Vagina (tissue), 2 donors: ENCODE results near the gene VSTM2B. TPM values are rescaled to one million over a fixed set of nuclear protein-coding genes. Genes with fewer than 3 reads are reported as not detected.

Experiments used
- DNase-seq, 2 donors: peaks; one replicate each; pipeline ENCODE4 v3.0.0-alpha.2; 2017; ENCODE audit errors: extremely low spot score in 2 of 2
- H3K27ac ChIP-seq: fragments of 200-600 bp; sonication (generic); one replicate; pipeline ENCODE4 v1.5.1; 2019
- H3K27me3 ChIP-seq: fragments of 200-600 bp; sonication (generic); one replicate; pipeline ENCODE4 v1.5.1; 2019
- H3K36me3 ChIP-seq, 2 donors: fragments of 200-600 bp; sonication (generic); one replicate each; pipeline ENCODE4 v1.5.1; 2017 to 2019
- H3K4me1 ChIP-seq: fragments of 200-600 bp; sonication (generic); one replicate; pipeline ENCODE4 v1.5.1; 2019
- H3K4me3 ChIP-seq, 2 donors: fragments of 200-600 bp; sonication (generic); 1 replicate in 1 of 2; 2 replicates in 1 of 2; pipeline ENCODE4 v1.5.1; 2016 to 2019
- H3K9me3 ChIP-seq: fragments of 200-600 bp; sonication (generic); one replicate; pipeline ENCODE4 v1.5.1; 2019
- POLR2A ChIP-seq, 2 donors: fragments of 450-650 bp; IDR thresholded peaks; one replicate each; pipeline ENCODE4 v1.6.1; 2017; ENCODE audit warnings: antibody characterized with exemption in 2 of 2, mild to moderate bottlenecking in 2 of 2, moderate library complexity in 2 of 2
- POLR2AphosphoS5 ChIP-seq, 2 donors: sonication (generic); formaldehyde crosslinking; IDR thresholded peaks; one replicate each; pipeline ENCODE4 v1.9.0; 2017; ENCODE audit warnings: antibody characterized with exemption in 2 of 2, mild to moderate bottlenecking in 2 of 2, low read depth in 1 of 2; ENCODE audit not compliant: insufficient read depth in 1 of 2
- intact Hi-C: fragments of 100-400 bp; cut with DNase I; formaldehyde crosslinking; loops from one replicate; pipeline ENCODE4 v1.15.1; 2023
- total RNA-seq: library from RNA; depleted of rRNA; stranded (reverse); fragments of >200 nt; gene quantifications from one replicate; pipeline ENCODE4 v1.2.3, GENCODE V29; 2016
- TF ChIP-seq, protein P1 (sequence below), 3 experiments: fragments of 450-650 bp in 2 of 3; fragments of 200-600 bp in 1 of 3; sonication (generic) in 1 of 3; IDR thresholded peaks; one replicate each; pipeline ENCODE4 v1.5.1; 2017 to 2019; ENCODE audit warnings: antibody characterized with exemption in 3 of 3, mild to moderate bottlenecking in 2 of 3, moderate library complexity in 2 of 3

Gene VSTM2B
- total RNA-seq, 1 donor from 2014 or later: 0.98 TPM

DNA sequence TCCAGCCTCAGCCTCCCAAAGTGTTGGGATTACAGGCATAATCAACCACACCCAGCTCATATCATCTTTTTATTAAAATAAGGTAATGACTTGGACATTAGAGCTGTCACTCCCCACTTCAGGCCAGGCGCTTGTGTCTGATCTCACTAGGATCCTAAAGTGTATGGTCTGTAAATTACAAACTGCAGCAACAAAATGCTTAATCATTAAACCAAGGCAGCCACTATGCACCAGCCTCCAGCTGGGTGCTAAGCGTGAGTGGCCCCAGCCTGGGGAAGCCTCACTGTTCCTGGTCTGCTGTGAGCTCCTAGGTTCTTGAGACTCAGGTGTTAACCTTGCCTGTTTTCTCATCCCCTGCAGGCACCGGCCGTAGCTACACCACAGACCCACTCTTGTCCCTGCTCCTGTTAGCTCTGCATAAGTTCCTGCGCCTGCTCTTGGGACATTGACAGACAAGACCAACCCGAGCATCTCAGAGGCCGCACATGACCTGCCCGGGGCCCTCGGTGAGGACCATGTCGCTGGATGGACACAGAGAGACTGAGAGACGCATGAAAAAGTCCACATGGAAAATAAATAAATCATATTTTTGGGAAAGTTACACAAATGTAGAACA is 37.8 kb downstream of the VSTM2B start:
- Histone ChIP-seq H3K27me3 (no peaks in the 10 kb centered on the region), H3K27ac (no peak overlapping the region), H3K9me3 (peaks cover 4% of the 10 kb centered on the region), H3K4me3 (no peak overlapping the region), H3K4me1 (no peaks in the 10 kb centered on the region), H3K36me3 (no peaks in the 10 kb centered on the region)
- peak in 1 of 2 donors; percentile 70 for DNase-seq
- TF ChIP-seq, protein P1, sequence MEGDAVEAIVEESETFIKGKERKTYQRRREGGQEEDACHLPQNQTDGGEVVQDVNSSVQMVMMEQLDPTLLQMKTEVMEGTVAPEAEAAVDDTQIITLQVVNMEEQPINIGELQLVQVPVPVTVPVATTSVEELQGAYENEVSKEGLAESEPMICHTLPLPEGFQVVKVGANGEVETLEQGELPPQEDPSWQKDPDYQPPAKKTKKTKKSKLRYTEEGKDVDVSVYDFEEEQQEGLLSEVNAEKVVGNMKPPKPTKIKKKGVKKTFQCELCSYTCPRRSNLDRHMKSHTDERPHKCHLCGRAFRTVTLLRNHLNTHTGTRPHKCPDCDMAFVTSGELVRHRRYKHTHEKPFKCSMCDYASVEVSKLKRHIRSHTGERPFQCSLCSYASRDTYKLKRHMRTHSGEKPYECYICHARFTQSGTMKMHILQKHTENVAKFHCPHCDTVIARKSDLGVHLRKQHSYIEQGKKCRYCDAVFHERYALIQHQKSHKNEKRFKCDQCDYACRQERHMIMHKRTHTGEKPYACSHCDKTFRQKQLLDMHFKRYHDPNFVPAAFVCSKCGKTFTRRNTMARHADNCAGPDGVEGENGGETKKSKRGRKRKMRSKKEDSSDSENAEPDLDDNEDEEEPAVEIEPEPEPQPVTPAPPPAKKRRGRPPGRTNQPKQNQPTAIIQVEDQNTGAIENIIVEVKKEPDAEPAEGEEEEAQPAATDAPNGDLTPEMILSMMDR (IDR thresholded peaks at IDR 0.05): no peak
- TF ChIP-seq POLR2A (IDR thresholded peaks at IDR 0.05): no peak
- TF ChIP-seq POLR2AphosphoS5 (IDR thresholded peaks at IDR 0.05; ENCODE audit: insufficient read depth in 1 of 2, low read depth in 1 of 2): no peak
- intact Hi-C loops: no loop called here

DNA sequence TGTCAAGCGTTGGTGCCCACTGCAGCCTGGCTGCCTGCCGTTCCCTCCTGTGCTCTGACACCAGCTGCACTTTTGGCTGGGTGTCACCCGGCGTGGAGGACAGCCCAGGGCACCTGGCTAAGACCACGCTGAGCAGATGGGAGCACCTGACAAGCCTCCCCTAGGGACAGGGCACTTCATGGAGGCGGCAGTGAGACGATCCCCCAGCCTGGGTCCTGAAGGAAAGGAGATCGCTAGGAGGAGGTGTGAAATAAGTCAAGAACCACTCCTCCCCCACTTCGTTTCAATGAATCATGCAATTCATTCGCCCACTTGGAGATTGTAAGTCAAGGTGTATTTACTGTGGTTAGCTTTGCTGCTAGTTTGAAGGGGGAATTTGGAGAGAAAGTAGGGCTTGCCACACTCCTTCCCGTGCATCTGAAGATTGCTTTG is 38.8 kb downstream of the VSTM2B start:
- H3K27ac ChIP-seq: no peak overlapping the region
- intact Hi-C loops: no loop called here
- no peaks in the 10 kb centered on the region for H3K27me3 ChIP-seq
- H3K4me1 ChIP-seq: no peaks in the 10 kb centered on the region
- H3K4me3 ChIP-seq: no peak overlapping the region
- DNase-seq: peak in 1 of 2 donors; percentile 16
- TF ChIP-seq, protein P1 (IDR thresholded peaks at IDR 0.05): no peak
- TF ChIP-seq POLR2A (IDR thresholded peaks at IDR 0.05): no peak
- TF ChIP-seq POLR2AphosphoS5 (IDR thresholded peaks at IDR 0.05; ENCODE audit: insufficient read depth in 1 of 2, low read depth in 1 of 2): no peak
- H3K9me3 ChIP-seq: peaks cover 4% of the 10 kb centered on the region
- H3K36me3 ChIP-seq: no peaks in the 10 kb centered on the region

DNA sequence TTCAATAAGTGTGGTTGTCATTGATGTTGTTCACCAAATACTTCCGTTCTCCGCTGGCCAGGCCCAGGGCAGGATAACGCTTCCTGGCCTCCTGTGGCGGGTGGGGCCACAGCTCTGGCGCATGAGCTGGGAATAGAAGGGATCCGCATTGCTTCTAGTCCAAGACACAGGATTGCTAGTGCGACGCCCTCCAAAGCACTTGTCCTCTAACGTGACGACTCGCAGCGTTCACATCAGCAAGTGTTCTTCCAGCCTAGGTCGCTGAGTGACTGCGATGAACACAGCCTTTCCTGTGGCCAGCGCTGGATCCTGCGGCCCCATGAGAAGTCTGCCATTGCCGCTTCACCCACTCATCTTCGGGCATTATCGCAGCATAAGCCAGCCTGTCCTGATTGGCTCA is 39.4 kb downstream of the VSTM2B start:
- Histone ChIP-seq H3K4me3 (no peak overlapping the region), H3K36me3 (no peaks in the 10 kb centered on the region), H3K9me3 (no peaks in the 10 kb centered on the region), H3K27me3 (no peaks in the 10 kb centered on the region), H3K27ac (no peak overlapping the region), H3K4me1 (no peaks in the 10 kb centered on the region)
- TF ChIP-seq POLR2AphosphoS5 (IDR thresholded peaks at IDR 0.05; ENCODE audit: insufficient read depth in 1 of 2, low read depth in 1 of 2) (no peak), POLR2A (IDR thresholded peaks at IDR 0.05) (no peak)
- TF ChIP-seq, protein P1 (IDR thresholded peaks at IDR 0.05): no peak
- DNase-seq: peak in 1 of 2 donors; percentile 37
- intact Hi-C loops: no loop called here

DNA sequence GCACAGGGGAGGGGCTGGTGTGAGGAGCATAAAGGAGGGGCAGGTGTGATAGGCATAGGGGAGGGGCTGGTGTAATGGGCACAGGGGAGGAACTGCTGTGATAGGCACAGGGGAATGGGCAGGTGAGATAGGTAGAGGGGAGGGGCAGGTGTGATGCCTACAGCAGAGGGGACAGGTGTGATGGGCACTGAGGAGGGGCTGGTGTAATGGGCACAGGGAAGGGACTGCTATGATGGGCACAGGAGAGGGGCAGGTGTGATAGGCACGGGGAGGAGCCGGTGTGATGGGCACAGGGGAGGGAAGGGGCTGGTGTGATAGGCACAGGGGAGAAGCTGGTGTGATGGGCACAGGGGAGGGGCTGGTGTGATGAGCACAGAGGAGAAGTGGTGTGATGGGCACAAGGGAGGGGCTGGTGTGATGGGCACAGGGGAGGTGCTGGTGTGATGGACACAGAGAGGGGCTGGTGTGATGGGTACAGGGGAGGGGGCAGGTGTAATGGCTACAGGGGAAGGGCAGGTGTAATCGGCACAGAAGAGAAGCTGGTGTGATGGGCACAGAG is 40.8 kb downstream of the VSTM2B start:
- intact Hi-C loops: no loop called here
- H3K27ac ChIP-seq: no peak overlapping the region
- no peaks in the 10 kb centered on the region for H3K36me3 ChIP-seq
- no peaks in the 10 kb centered on the region for H3K9me3 ChIP-seq
- H3K4me1 ChIP-seq: no peaks in the 10 kb centered on the region
- DNase-seq: peak in 1 of 2 donors; percentile 70
- TF ChIP-seq, protein P1 (IDR thresholded peaks at IDR 0.05): no peak
- no peak for TF ChIP-seq POLR2A (IDR thresholded peaks at IDR 0.05)
- TF ChIP-seq POLR2AphosphoS5 (IDR thresholded peaks at IDR 0.05; ENCODE audit: insufficient read depth in 1 of 2, low read depth in 1 of 2): no peak
- H3K27me3 ChIP-seq: no peaks in the 10 kb centered on the region
- H3K4me3 ChIP-seq: no peak overlapping the region

DNA sequence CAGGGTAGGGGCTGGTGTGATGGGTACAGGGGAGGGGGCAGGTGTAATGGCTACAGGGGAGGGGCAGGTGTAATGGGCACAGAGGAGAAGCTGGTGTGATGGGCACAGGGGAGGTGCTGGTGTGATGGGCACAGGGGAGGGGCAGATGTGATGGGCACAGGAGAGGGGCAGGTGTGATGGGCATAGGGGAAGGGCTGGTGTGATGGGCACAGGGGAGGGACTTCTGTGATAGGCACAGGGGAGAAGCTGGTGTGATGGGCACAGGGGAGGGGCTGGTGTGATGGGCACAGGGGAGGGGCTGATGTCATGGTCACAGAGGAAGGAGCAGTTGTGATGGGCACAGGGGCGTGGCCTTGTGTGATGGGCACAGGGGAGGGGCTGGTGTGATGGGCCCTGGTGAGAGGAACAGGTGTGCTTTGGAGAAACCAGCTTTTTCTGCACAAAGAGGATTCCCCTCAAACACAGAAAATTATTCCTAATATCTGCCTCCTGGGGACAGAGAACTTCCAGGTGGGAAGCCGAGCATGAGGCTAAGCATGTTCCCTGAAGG is 41.6 kb downstream of the VSTM2B start:
- H3K9me3 ChIP-seq: no peaks in the 10 kb centered on the region
- no peak overlapping the region for H3K27ac ChIP-seq
- H3K4me3 ChIP-seq: no peak overlapping the region
- no peaks in the 10 kb centered on the region for H3K4me1 ChIP-seq
- intact Hi-C loops: no loop called here
- no peaks in the 10 kb centered on the region for H3K36me3 ChIP-seq
- peak in 1 of 2 donors; percentile 76 for DNase-seq
- no peak for TF ChIP-seq POLR2AphosphoS5 (IDR thresholded peaks at IDR 0.05; ENCODE audit: insufficient read depth in 1 of 2, low read depth in 1 of 2)
- no peak for TF ChIP-seq POLR2A (IDR thresholded peaks at IDR 0.05)
- TF ChIP-seq, protein P1 (IDR thresholded peaks at IDR 0.05): no peak
- no peaks in the 10 kb centered on the region for H3K27me3 ChIP-seq
